Spleen (tissue), 11 donors: ENCODE measurements around the gene FBXL13. TPM values are rescaled to one million over a fixed set of nuclear protein-coding genes. Genes with fewer than 3 reads are reported as not detected.
"Not testable (repeated sequence)": the region's sequence is repeated elsewhere in the genome, so short reads cannot be mapped to it uniquely, and the experiment has no call there.

Experiments
- DNase-seq: peaks from one replicate; pipeline ENCODE4 v3.0.0-alpha.2; 2020
- H3K27ac ChIP-seq, 8 donors: fragments of 200-600 bp; sonication (generic) in 7 of 8; 1 replicate in 4 of 8; 2 replicates in 4 of 8; pipeline versions ENCODE4 v1.5.0 to v1.8.0; 2016 to 2021; ENCODE audit warnings: inconsistent platforms in 4 of 8, mild to moderate bottlenecking in 4 of 8, moderate library complexity in 1 of 8
- H3K27me3 ChIP-seq, 7 donors: fragments of 200-600 bp; sonication (generic) in 6 of 7; replicated peaks in 1 of 7; 1 replicate in 4 of 7; 2 replicates in 3 of 7; pipeline versions ENCODE4 v1.5.0 to v1.8.0; 2016 to 2021; ENCODE audit warnings: inconsistent platforms in 3 of 7, mild to moderate bottlenecking in 1 of 7
- H3K36me3 ChIP-seq, 6 donors: fragments of 200-600 bp; sonication (generic) in 5 of 6; 1 replicate in 4 of 6; 2 replicates in 2 of 6; pipeline versions ENCODE4 v1.5.0 to v1.8.0; 2016 to 2021; ENCODE audit warnings: inconsistent platforms in 2 of 6
- H3K4me1 ChIP-seq, 6 donors: fragments of 200-600 bp; sonication (generic) in 5 of 6; 1 replicate in 3 of 6; 2 replicates in 3 of 6; pipeline versions ENCODE4 v1.5.0 to v1.8.0; 2016 to 2021; ENCODE audit warnings: inconsistent platforms in 3 of 6
- H3K4me3 ChIP-seq, 8 donors: fragments of 200-600 bp; sonication (generic) in 7 of 8; 1 replicate in 4 of 8; 2 replicates in 4 of 8; pipeline versions ENCODE4 v1.5.0 to v1.8.0; 2016 to 2021; ENCODE audit warnings: inconsistent platforms in 4 of 8, mild to moderate bottlenecking in 4 of 8, moderate library complexity in 2 of 8
- H3K9me3 ChIP-seq, 8 donors: fragments of 200-600 bp; sonication (generic) in 7 of 8; 1 replicate in 4 of 8; 2 replicates in 4 of 8; pipeline versions ENCODE4 v1.5.0 to v1.8.0; 2016 to 2021; ENCODE audit warnings: inconsistent platforms in 4 of 8
- POLR2A ChIP-seq, 3 donors: fragments of 450-650 bp; IDR thresholded peaks; one replicate each; pipeline ENCODE4 v1.5.1; 2017; ENCODE audit warnings: antibody characterized with exemption in 3 of 3, mild to moderate bottlenecking in 1 of 3
- POLR2AphosphoS5 ChIP-seq, 3 donors: sonication (generic); formaldehyde crosslinking; IDR thresholded peaks; one replicate each; pipeline ENCODE4 v1.5.1; 2017; ENCODE audit warnings: antibody characterized with exemption in 3 of 3
- WGBS, 5 donors: extraction: QIAGEN DNeasy Blood & Tissue Kit in 3 of 5; methylation state at CpG; one replicate each; pipeline versions ENCODE4 v1.1.5 to v1.1.7; 2013 to 2018; 5-methylcytosine and 5-hydroxymethylcytosine counted together
- intact Hi-C: fragments of 100-400 bp; cut with DNase I; formaldehyde crosslinking; loops from one replicate; pipeline ENCODE4 v1.15.0; 2023; ENCODE audit warnings: low total_unique reads
- polyA plus RNA-seq, 3 donors: library from polyadenylated mRNA; stranded (reverse); fragments of 200-250 nt; gene quantifications; one replicate each; pipeline ENCODE4 v1.2.1, GENCODE V29; 2013
- total RNA-seq, 7 donors: library from RNA; depleted of rRNA in 3 of 7; stranded (reverse); fragments of >200 nt in 3 of 7; fragmentation: NEBNext Ultra II Directional in 4 of 7; extraction: Animal tissue kit (Norgen Biotek cat#: 25700) in 4 of 7; gene quantifications; one replicate each; pipeline versions ENCODE4 v1.1.0 to v1.2.1, GENCODE V29; 2016 to 2021
- TF ChIP-seq, protein P1 (sequence below), 11 experiments: fragments of 200-600 bp in 7 of 11; fragments of 450-650 bp in 4 of 11; sonication (generic) in 4 of 11; IDR thresholded peaks in 8 of 11; conservative IDR thresholded peaks in 3 of 11; 1 replicate in 7 of 11; 2 replicates in 4 of 11; pipeline versions ENCODE4 v1.4.0 to v1.8.0; 2016 to 2021; ENCODE audit warnings: antibody characterized with exemption in 11 of 11, inconsistent platforms in 4 of 11, mild to moderate bottlenecking in 1 of 11
- donor health status: healthy with polysubstance abuse.
- donor health status: DM: no; HTN: no; CAD: no; lungs with moderate emphysema.
- donor health status: DM: no; HTN: no; CAD: no.
- donor health status: Bipolar disorder and iron deficiency.
- donor health status: healthy.
- donor health status: DM: no; HTN: no; CAD: no.
- donor health status: DM: yes; HTN: yes; CAD: no.

FBXL13 gene
- total and polyA plus RNA-seq, 10 donors = 0.09 to 6.6 (median 2.3) TPM

DNA sequence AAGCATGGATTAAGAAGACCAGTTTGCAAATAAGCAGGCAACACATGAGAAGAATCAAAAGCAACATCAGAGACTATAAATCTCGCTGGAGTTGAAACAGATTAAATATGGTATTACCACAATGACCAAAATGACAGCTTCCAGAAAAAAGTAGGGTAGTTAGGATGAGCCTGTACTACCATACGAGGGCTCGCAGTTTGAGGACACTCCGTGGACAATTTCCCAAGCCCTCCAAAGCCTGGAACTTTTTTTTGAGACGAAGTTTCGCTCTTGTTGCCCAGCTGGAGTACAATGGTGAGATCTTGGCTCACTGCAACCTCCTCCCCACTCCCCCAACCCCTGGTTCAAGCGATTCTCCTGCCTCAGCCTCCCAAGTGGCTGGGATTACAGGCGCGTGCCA, 160.8 kb downstream of the FBXL13 start:
- H3K4me1 ChIP-seq = peaks cover 0 to 11% (median 4%) of the 10 kb centered on the region in 6 donors
- TF ChIP-seq POLR2A (IDR thresholded peaks at IDR 0.05) (no peak), POLR2AphosphoS5 (IDR thresholded peaks at IDR 0.05) (no peak)
- TF ChIP-seq, protein P1, sequence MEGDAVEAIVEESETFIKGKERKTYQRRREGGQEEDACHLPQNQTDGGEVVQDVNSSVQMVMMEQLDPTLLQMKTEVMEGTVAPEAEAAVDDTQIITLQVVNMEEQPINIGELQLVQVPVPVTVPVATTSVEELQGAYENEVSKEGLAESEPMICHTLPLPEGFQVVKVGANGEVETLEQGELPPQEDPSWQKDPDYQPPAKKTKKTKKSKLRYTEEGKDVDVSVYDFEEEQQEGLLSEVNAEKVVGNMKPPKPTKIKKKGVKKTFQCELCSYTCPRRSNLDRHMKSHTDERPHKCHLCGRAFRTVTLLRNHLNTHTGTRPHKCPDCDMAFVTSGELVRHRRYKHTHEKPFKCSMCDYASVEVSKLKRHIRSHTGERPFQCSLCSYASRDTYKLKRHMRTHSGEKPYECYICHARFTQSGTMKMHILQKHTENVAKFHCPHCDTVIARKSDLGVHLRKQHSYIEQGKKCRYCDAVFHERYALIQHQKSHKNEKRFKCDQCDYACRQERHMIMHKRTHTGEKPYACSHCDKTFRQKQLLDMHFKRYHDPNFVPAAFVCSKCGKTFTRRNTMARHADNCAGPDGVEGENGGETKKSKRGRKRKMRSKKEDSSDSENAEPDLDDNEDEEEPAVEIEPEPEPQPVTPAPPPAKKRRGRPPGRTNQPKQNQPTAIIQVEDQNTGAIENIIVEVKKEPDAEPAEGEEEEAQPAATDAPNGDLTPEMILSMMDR (IDR thresholded peaks at IDR 0.05 in 8 of 11, conservative IDR thresholded peaks at IDR 0.05 in 3 of 11) = no peak
- 80 to 90% (median 86%) methylated on average over 9 of the region's 9 CpGs for WGBS, 5 donors
- peaks cover 0 to 3% (median 0%) of the 10 kb centered on the region in 8 donors for H3K9me3 ChIP-seq
- intact Hi-C loops = no loop called here
- H3K27me3 ChIP-seq = no peaks in the 10 kb centered on the region
- peak overlapping the region in 1 of 8 donors; percentile 24 for H3K4me3 ChIP-seq
- H3K36me3 ChIP-seq = no peaks in the 10 kb centered on the region
- DNase-seq = no peak
- peak overlapping the region in 2 of 8 donors; percentile 1 to 28 for H3K27ac ChIP-seq

DNA sequence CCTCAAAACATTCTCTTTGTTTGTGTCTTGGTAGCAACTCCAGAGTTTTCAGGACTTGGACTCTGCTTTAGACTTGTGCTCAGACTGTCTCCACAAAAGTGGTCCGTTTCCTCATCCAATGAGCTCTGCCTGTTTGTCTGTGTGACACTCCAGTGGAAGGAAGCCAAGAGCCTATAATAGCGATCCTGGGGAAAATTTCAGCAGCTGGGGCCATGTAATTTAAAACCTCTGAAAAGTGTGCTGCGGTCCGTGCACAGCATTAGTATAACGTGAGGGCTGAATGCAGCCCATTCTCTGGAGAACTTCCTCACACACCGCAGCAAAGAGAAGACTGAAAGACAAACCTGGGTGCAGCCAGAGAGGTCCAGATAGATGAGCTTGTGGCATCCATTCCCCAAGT, 161.9 kb downstream of the FBXL13 start, which contains the start of gene LRRC17:
TSS of gene LRRC17 (plus strand) at position 259 of the 400 bp plus-strand sequence. CDS start 20,914 bp downstream, outside the sequence.
- Histone ChIP-seq H3K4me1 (peaks cover 0 to 11% (median 4%) of the 10 kb centered on the region in 6 donors), H3K9me3 (peaks cover 0 to 13% (median 6%) of the 10 kb centered on the region in 8 donors), H3K27me3 (no peaks in the 10 kb centered on the region), H3K27ac (peak within 1 kb of the TSS in 3 of 8 donors; percentile 1 to 49 (median 23)), H3K4me3 (peak within 1 kb of the TSS in 4 of 8 donors; percentile 11 to 43 (median 19)), H3K36me3 (no peaks in the 10 kb centered on the region)
- DNase-seq = no peak
- intact Hi-C loops = no loop called here
- 18 to 34% (median 31%) methylated on average over 6 of the region's 6 CpGs for WGBS, 5 donors
- TF ChIP-seq, protein P1 (IDR thresholded peaks at IDR 0.05 in 8 of 11, conservative IDR thresholded peaks at IDR 0.05 in 3 of 11) = no peak

DNA sequence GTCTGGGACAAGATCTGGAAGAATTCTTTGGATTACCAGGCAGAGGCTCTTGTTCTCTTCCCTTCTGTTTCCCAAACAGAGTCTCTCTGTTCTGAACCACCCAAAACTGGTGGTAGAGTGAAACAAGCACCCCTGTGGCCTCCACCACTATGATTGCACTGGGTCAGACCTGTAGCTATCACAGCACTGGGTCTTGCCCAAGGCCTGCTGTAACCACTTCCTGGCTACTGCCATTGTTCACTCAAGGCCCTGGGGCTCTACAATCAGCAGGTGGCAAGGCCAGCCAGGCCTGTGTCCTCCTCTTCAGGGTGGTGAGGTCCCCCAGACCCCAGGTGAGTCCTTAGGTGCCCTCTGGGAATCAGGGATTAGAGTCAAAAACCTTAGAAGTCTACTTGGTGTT, 165.9 kb downstream of the FBXL13 start:
- Histone ChIP-seq H3K4me1 (peaks cover 0 to 9% (median 4%) of the 10 kb centered on the region in 6 donors), H3K4me3 (no peak overlapping the region), H3K36me3 (no peaks in the 10 kb centered on the region), H3K27me3 (no peaks in the 10 kb centered on the region), H3K9me3 (peaks cover 0 to 26% (median 7%) of the 10 kb centered on the region in 8 donors), H3K27ac (no peak overlapping the region)
- no peak for DNase-seq
- intact Hi-C loops = no loop called here
- TF ChIP-seq, protein P1 (IDR thresholded peaks at IDR 0.05 in 8 of 11, conservative IDR thresholded peaks at IDR 0.05 in 3 of 11) = no peak
- TF ChIP-seq POLR2AphosphoS5 (IDR thresholded peaks at IDR 0.05) = no peak
- TF ChIP-seq POLR2A (IDR thresholded peaks at IDR 0.05) = no peak

DNA sequence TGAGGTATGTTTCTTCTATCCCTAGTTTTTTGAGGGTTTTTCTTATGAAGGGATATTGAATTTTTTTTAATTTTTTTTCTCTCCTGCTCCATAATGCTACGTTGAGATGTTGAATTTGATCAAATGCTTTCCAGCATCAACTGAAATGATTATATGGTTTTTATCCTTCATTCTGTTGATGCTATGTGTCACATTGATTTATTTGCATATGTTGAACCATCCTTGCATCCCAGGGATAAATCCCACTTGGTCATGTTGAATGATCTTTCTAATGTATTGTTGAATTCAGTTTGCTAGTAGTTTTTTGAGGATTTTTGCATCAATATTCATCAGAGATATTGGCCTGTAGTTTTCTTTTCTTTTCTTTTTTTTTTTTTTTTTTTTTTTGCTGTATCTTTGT, 171.0 kb downstream of the FBXL13 start:
- peaks cover 0 to 21% (median 7%) of the 10 kb centered on the region in 8 donors for H3K9me3 ChIP-seq
- H3K27me3 ChIP-seq, DNase-seq, H3K4me3 ChIP-seq, H3K36me3 ChIP-seq, intact Hi-C loops, H3K27ac ChIP-seq, H3K4me1 ChIP-seq: not testable (repeated sequence)
- 67 to 93% (median 82%) methylated on average over 1 of the region's 1 CpG for WGBS, 5 donors

DNA sequence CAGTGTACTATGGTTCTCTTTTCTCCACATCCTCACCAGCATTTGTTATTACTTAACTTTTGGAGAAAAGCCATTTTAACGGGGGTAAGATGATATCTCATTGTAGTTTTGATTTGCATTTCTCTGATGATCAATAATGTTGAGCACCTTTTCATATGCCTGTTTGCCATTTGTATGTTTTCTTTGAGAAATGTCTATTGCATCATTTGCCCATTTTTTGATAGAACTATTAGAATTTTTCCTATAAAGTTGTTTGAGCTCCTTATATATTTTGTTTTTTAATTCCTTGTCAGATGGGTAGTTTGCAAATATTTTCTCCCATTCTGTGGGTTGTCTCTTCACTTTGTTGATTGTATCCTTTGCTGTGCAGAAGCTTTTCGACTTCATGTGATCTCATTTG, 172.5 kb downstream of the FBXL13 start:
- WGBS, 5 donors = 70 to 92% (median 80%) methylated on average over 2 of the region's 2 CpGs
- H3K36me3 ChIP-seq, DNase-seq, H3K9me3 ChIP-seq, H3K4me3 ChIP-seq, H3K27ac ChIP-seq, intact Hi-C loops, H3K27me3 ChIP-seq: not testable (repeated sequence)
- peaks cover 0 to 14% (median 4%) of the 10 kb centered on the region in 6 donors for H3K4me1 ChIP-seq
